Testis (tissue), 3 donors: ENCODE measurements around the gene TBL1X. TPM values are rescaled to one million over a fixed set of nuclear protein-coding genes. Genes with fewer than 3 reads are reported as not detected.

Experiments used
- DNase-seq: peaks from one replicate; pipeline ENCODE4 v3.0.0-alpha.2; 2019
- H3K27ac ChIP-seq, 2 donors: fragments of 200-600 bp; sonication (generic); one replicate each; pipeline ENCODE4 v1.5.1; 2019
- H3K27me3 ChIP-seq: fragments of 200-600 bp; sonication (generic); one replicate; pipeline ENCODE4 v1.5.1; 2019
- H3K36me3 ChIP-seq: fragments of 200-600 bp; sonication (generic); one replicate; pipeline ENCODE4 v1.5.1; 2017; ENCODE audit warnings: low read depth; ENCODE audit errors: missing control alignments
- H3K4me1 ChIP-seq: fragments of 200-600 bp; sonication (generic); one replicate; pipeline ENCODE4 v1.5.1; 2019
- H3K4me3 ChIP-seq, 2 donors: fragments of 200-600 bp; sonication (generic); one replicate each; pipeline ENCODE4 v1.5.1; 2017 to 2019
- H3K9me3 ChIP-seq: fragments of 200-600 bp; sonication (generic); one replicate; pipeline ENCODE4 v1.5.1; 2017
- CTCF ChIP-seq, 3 experiments: fragments of 450-650 bp in 2 of 3; fragments of 200-600 bp in 1 of 3; sonication (generic) in 1 of 3; IDR thresholded peaks; one replicate each; pipeline ENCODE4 v1.5.1; 2016 to 2019; ENCODE audit warnings: antibody characterized with exemption in 3 of 3, mild to moderate bottlenecking in 2 of 3, moderate library complexity in 1 of 3
- POLR2A ChIP-seq: fragments of 450-650 bp; IDR thresholded peaks from one replicate; pipeline ENCODE4 v1.6.1; 2017; ENCODE audit warnings: antibody characterized with exemption, mild to moderate bottlenecking, moderate library complexity
- WGBS, 2 donors: methylation state at CpG; one replicate each; pipeline ENCODE4 v1.1.5; 2018; 5-methylcytosine and 5-hydroxymethylcytosine counted together
- intact Hi-C: fragments of 100-400 bp; cut with DNase I; formaldehyde crosslinking; loops from one replicate; pipeline ENCODE4 v1.15.1; 2023; ENCODE audit warnings: low total_unique reads
- polyA plus RNA-seq: library from polyadenylated mRNA; stranded (reverse); fragments of 350-450 nt; fragmentation: Illumina TruSeq; extraction: RNeasy Lipid Tissue Mini Kit (QIAGEN cat#74804); gene quantifications from one replicate; pipeline ENCODE4 v1.2.3, GENCODE V29; 2014; ENCODE audit warnings: low read depth, low replicate concordance; ENCODE audit not compliant: insufficient read depth
- total RNA-seq, 2 donors: library from RNA; depleted of rRNA; stranded (reverse); fragments of >200 nt; gene quantifications; one replicate each; pipeline ENCODE4 v1.2.3, GENCODE V29; 2016

Gene TBL1X
- total and polyA plus RNA-seq, 3 donors from 2014 or later, result 24.0 to 69.2 (median 48.1) TPM

GRCh38 chrX:9482408-9482807 lies 17.6 kb downstream of the TBL1X start:
- H3K4me1 ChIP-seq, result no peaks in the 10 kb centered on the region
- no peak overlapping the region for H3K27ac ChIP-seq
- WGBS, 2 donors, result 83 to 93% methylated on average over 2 of the region's 2 CpGs
- TF ChIP-seq CTCF (IDR thresholded peaks at IDR 0.05) (no peak), POLR2A (no peak)
- H3K4me3 ChIP-seq, result no peak overlapping the region
- DNase-seq, result no peak
- no peaks in the 10 kb centered on the region for H3K27me3 ChIP-seq
- no peaks in the 10 kb centered on the region for H3K36me3 ChIP-seq
- intact Hi-C loops, result no loop called here
- no peaks in the 10 kb centered on the region for H3K9me3 ChIP-seq

- 78 to 94% methylated on average over 3 of the region's 3 CpGs for WGBS, 2 donors
- no peak overlapping the region for H3K27ac ChIP-seq
- no peak for DNase-seq
- H3K9me3 ChIP-seq, result no peaks in the 10 kb centered on the region
- intact Hi-C loops, result no loop called here
- no peaks in the 10 kb centered on the region for H3K4me1 ChIP-seq
- H3K4me3 ChIP-seq, result no peak overlapping the region
- H3K27me3 ChIP-seq, result no peaks in the 10 kb centered on the region
- TF ChIP-seq POLR2A (no peak), CTCF (IDR thresholded peaks at IDR 0.05) (no peak)
- no peaks in the 10 kb centered on the region for H3K36me3 ChIP-seq
Measured at GRCh38 chrX:9482837-9483236, 18.0 kb downstream of the TBL1X start.

GRCh38 chrX:9483376-9483775 lies 18.5 kb downstream of the TBL1X start:
- Histone ChIP-seq H3K4me1 (no peaks in the 10 kb centered on the region), H3K4me3 (no peak overlapping the region), H3K9me3 (no peaks in the 10 kb centered on the region), H3K27ac (no peak overlapping the region), H3K27me3 (no peaks in the 10 kb centered on the region), H3K36me3 (no peaks in the 10 kb centered on the region)
- DNase-seq, result no peak
- no peak for TF ChIP-seq POLR2A
- intact Hi-C loops, result no loop called here
- 95 to 96% methylated on average over 6 of the region's 6 CpGs for WGBS, 2 donors

GRCh38 chrX:9486786-9487387 lies 22.0 kb downstream of the TBL1X start:
- no peaks in the 10 kb centered on the region for H3K27me3 ChIP-seq
- TF ChIP-seq POLR2A (no peak), CTCF (IDR thresholded peaks at IDR 0.05) (no peak)
- H3K36me3 ChIP-seq, result no peaks in the 10 kb centered on the region
- H3K9me3 ChIP-seq, result no peaks in the 10 kb centered on the region
- no peak overlapping the region for H3K27ac ChIP-seq
- no peak overlapping the region for H3K4me3 ChIP-seq
- 45 to 56% methylated on average over 3 of the region's 3 CpGs for WGBS, 2 donors
- no peak for DNase-seq
- intact Hi-C loops, result no loop called here
- no peaks in the 10 kb centered on the region for H3K4me1 ChIP-seq

GRCh38 chrX:9488586-9488985 lies 23.7 kb downstream of the TBL1X start:
- Histone ChIP-seq H3K4me1 (no peaks in the 10 kb centered on the region), H3K9me3 (no peaks in the 10 kb centered on the region), H3K36me3 (no peaks in the 10 kb centered on the region), H3K27ac (no peak overlapping the region), H3K4me3 (no peak overlapping the region), H3K27me3 (no peaks in the 10 kb centered on the region)
- no peak for DNase-seq
- intact Hi-C loops, result no loop called here
- WGBS, 2 donors, result 60 to 73% methylated on average over 4 of the region's 4 CpGs
- TF ChIP-seq POLR2A (no peak), CTCF (IDR thresholded peaks at IDR 0.05) (no peak)
